Peyer's patch (tissue), 4 donors: ENCODE results near the gene MAPK14. TPM values are rescaled to one million over a fixed set of nuclear protein-coding genes. Genes with fewer than 3 reads are reported as not detected.

ENCODE experiments used
- DNase-seq, 3 donors: peaks; one replicate each; pipeline ENCODE4 v3.0.0-alpha.2; 2017 to 2019
- H3K27ac ChIP-seq, 4 donors: fragments of 200-600 bp; sonication (generic); one replicate each; pipeline ENCODE4 v1.5.1; 2016 to 2019
- H3K27me3 ChIP-seq, 2 donors: fragments of 200-600 bp; sonication (generic); one replicate each; pipeline ENCODE4 v1.5.1; 2019
- H3K36me3 ChIP-seq, 3 donors: fragments of 200-600 bp; sonication (generic); one replicate each; pipeline ENCODE4 v1.5.1; 2016 to 2019
- H3K4me1 ChIP-seq, 4 donors: fragments of 200-600 bp; sonication (generic); one replicate each; pipeline ENCODE4 v1.5.1; 2016 to 2019
- H3K4me3 ChIP-seq, 4 donors: fragments of 200-600 bp; sonication (generic); 1 replicate in 3 of 4; 2 replicates in 1 of 4; pipeline ENCODE4 v1.5.1; 2016 to 2019; ENCODE audit warnings: mild to moderate bottlenecking in 1 of 4
- H3K9me3 ChIP-seq, 4 donors: fragments of 200-600 bp; sonication (generic); one replicate each; pipeline ENCODE4 v1.5.1; 2016 to 2019; ENCODE audit warnings: mild to moderate bottlenecking in 1 of 4
- CTCF ChIP-seq, 6 experiments: fragments of 450-650 bp in 4 of 6; fragments of 200-600 bp in 2 of 6; sonication (generic) in 1 of 6; IDR thresholded peaks; one replicate each; pipeline ENCODE4 v1.5.1; 2017 to 2019; ENCODE audit warnings: antibody characterized with exemption in 6 of 6, mild to moderate bottlenecking in 3 of 6, moderate library complexity in 1 of 6
- POLR2A ChIP-seq, 2 donors: fragments of 450-650 bp; IDR thresholded peaks; one replicate each; pipeline ENCODE4 v1.5.1; 2017; ENCODE audit warnings: antibody characterized with exemption in 2 of 2, mild to moderate bottlenecking in 2 of 2, moderate library complexity in 2 of 2
- total RNA-seq, 4 donors: library from RNA; depleted of rRNA; stranded (reverse); fragments of >200 nt; gene quantifications; one replicate each; pipeline ENCODE4 v1.1.0, GENCODE V29; 2016

Gene MAPK14
- total RNA-seq, 4 donors from 2014 or later, result 64.4 to 109 (median 97.4) TPM

DNA sequence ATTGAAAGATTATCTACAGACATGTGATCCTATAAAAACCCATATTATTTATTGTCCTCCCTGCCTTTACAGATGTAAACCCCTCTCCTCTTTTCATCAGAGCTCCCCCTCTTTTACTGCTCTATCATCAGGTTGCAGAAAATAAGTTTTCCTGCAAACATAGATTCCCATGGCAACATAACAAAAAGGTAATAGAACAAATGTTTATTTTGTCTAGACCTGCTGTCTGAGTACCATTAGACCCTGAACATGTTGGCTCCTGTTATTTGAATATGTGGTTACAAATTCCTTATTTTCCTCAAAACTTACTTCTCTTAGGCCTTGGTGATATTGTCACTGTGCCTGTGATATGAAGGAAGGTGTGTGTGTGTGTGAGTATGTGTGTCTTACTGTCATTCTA, 11.5 kb downstream of the MAPK14 start:
- Histone ChIP-seq H3K27ac (no peak overlapping the region), H3K4me3 (no peak overlapping the region), H3K36me3 (no peaks in the 10 kb centered on the region), H3K4me1 (peaks cover 0 to 48% (median 5%) of the 10 kb centered on the region in 4 donors), H3K9me3 (no peaks in the 10 kb centered on the region), H3K27me3 (no peaks in the 10 kb centered on the region)
- no peak for DNase-seq
- TF ChIP-seq POLR2A (IDR thresholded peaks at IDR 0.05) (no peak), CTCF (IDR thresholded peaks at IDR 0.05) (no peak)

- TF ChIP-seq POLR2A (IDR thresholded peaks at IDR 0.05), result no peak
- no peak for TF ChIP-seq CTCF (IDR thresholded peaks at IDR 0.05)
- no peaks in the 10 kb centered on the region for H3K27me3 ChIP-seq
- DNase-seq, result no peak
- no peaks in the 10 kb centered on the region for H3K36me3 ChIP-seq
- H3K27ac ChIP-seq, result no peak overlapping the region
- peaks cover 0 to 49% (median 3%) of the 10 kb centered on the region in 4 donors for H3K4me1 ChIP-seq
- no peaks in the 10 kb centered on the region for H3K9me3 ChIP-seq
- H3K4me3 ChIP-seq, result no peak overlapping the region
Measured at GRCh38 chr6:36040958-36041357, 13.3 kb downstream of the MAPK14 start.

GRCh38 chr6:36042618-36043260, 15.1 kb downstream of the MAPK14 start:
- H3K4me1 ChIP-seq, result peaks cover 0 to 43% (median 3%) of the 10 kb centered on the region in 4 donors
- no peaks in the 10 kb centered on the region for H3K36me3 ChIP-seq
- no peaks in the 10 kb centered on the region for H3K9me3 ChIP-seq
- no peaks in the 10 kb centered on the region for H3K27me3 ChIP-seq
- no peak overlapping the region for H3K27ac ChIP-seq
- DNase-seq, result no peak
- H3K4me3 ChIP-seq, result no peak overlapping the region
- TF ChIP-seq CTCF (IDR thresholded peaks at IDR 0.05) (no peak), POLR2A (IDR thresholded peaks at IDR 0.05) (no peak)

- Histone ChIP-seq H3K27ac (peak overlapping the region in 1 of 4 donors; percentile 41), H3K4me3 (no peak overlapping the region), H3K36me3 (peaks cover 0 to 19% (median 0%) of the 10 kb centered on the region in 3 donors), H3K27me3 (no peaks in the 10 kb centered on the region), H3K9me3 (no peaks in the 10 kb centered on the region), H3K4me1 (peaks cover 0 to 54% (median 0%) of the 10 kb centered on the region in 4 donors)
- TF ChIP-seq CTCF (IDR thresholded peaks at IDR 0.05) (no peak), POLR2A (IDR thresholded peaks at IDR 0.05) (no peak)
- DNase-seq, result no peak
Measured at GRCh38 chr6:36049582-36049981, 22.0 kb downstream of the MAPK14 start.

DNA sequence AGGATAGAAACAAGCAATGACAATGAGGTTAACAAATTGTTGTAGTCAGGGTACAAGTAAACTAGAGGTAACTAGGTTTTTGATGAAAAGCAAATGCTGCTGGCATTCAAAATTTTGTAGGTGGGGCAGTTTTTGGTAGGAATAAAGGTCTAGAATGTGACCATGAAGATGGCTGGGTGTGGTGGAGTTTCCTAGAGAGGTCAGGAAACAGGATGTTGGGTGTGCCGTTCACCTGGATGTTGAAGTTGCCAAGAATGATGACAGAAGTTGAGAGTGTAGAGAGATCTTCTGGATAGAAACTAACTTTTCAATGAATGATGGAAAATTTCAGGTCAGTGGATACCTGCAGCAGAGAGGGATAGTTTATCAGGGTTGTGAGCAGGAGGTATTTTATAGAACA, 22.7 kb downstream of the MAPK14 start:
- Histone ChIP-seq H3K4me3 (no peak overlapping the region), H3K27me3 (no peaks in the 10 kb centered on the region), H3K4me1 (peaks cover 0 to 54% (median 0%) of the 10 kb centered on the region in 4 donors), H3K9me3 (no peaks in the 10 kb centered on the region), H3K36me3 (peaks cover 0 to 19% (median 0%) of the 10 kb centered on the region in 3 donors), H3K27ac (peak overlapping the region in 1 of 4 donors; percentile 41)
- DNase-seq, result no peak
- no peak for TF ChIP-seq POLR2A (IDR thresholded peaks at IDR 0.05)
- no peak for TF ChIP-seq CTCF (IDR thresholded peaks at IDR 0.05)
